HG03432 (cell line): ENCODE data around the gene ACTRT3.
A peak's percentile ranks its signal among the peaks of the same experiment; 100 is the strongest.

Source experiments
- ATAC-seq: cut with Tn5 transposase; IDR thresholded peaks from one replicate; pipeline ENCODE4 v1.9.1; 2021; ENCODE audit warnings: mild to moderate bottlenecking, moderate library complexity; ENCODE audit not compliant: unreplicated experiment

ACTRT3 gene

GRCh38 chr3:169769287-169770181 is at the start of gene ACTRT3:
TSS of gene ACTRT3 (minus strand) at chr3:169769561. CDS start at chr3:169769520, 41 bp downstream.
- ATAC-seq, result peak; percentile 24

GRCh38 chr3:169818316-169818715 is 49.0 kb upstream of the ACTRT3 start:
- no peak for ATAC-seq

- ATAC-seq, result no peak
Measured at GRCh38 chr3:169815590-169816150, 46.3 kb upstream of the ACTRT3 start.

- ATAC-seq, result peak; percentile 83
Measured at GRCh38 chr3:169813757-169814517, 44.6 kb upstream of the ACTRT3 start.

- ATAC-seq, result no peak
Measured at GRCh38 chr3:169813278-169813677, 43.9 kb upstream of the ACTRT3 start.

GRCh38 chr3:169812332-169813235 is 43.2 kb upstream of the ACTRT3 start, which contains the start of the genes LRRC34 and LRRIQ4:
TSS of gene LRRC34 (minus strand) at chr3:169812904. CDS start at chr3:169812548, 356 bp downstream.
TSS of gene LRRIQ4 (plus strand) at chr3:169812870. CDS start at chr3:169821922, 9,052 bp downstream.
- ATAC-seq, result peak; percentile 77

- peak; percentile 16 for ATAC-seq
Measured at GRCh38 chr3:169811631-169812331, 42.4 kb upstream of the ACTRT3 start.

- no peak for ATAC-seq
Measured at GRCh38 chr3:169809230-169809795, 40.0 kb upstream of the ACTRT3 start.

- no peak for ATAC-seq
Measured at GRCh38 chr3:169804681-169805080, 35.3 kb upstream of the ACTRT3 start.

- ATAC-seq, result no peak
Measured at GRCh38 chr3:169792359-169792758, 23.0 kb upstream of the ACTRT3 start.

GRCh38 chr3:169790687-169791429 is 21.5 kb upstream of the ACTRT3 start:
- no peak for ATAC-seq

- ATAC-seq, result no peak
Measured at GRCh38 chr3:169790219-169790618, 20.9 kb upstream of the ACTRT3 start.

GRCh38 chr3:169787791-169788190 is 18.4 kb upstream of the ACTRT3 start:
- ATAC-seq, result no peak

GRCh38 chr3:169787120-169787519 is 17.8 kb upstream of the ACTRT3 start:
- no peak for ATAC-seq

- no peak for ATAC-seq
Measured at GRCh38 chr3:169781209-169781855, 12.0 kb upstream of the ACTRT3 start.

GRCh38 chr3:169780742-169781141 is 11.4 kb upstream of the ACTRT3 start:
- no peak for ATAC-seq

- ATAC-seq, result no peak
Measured at GRCh38 chr3:169777822-169778221, 8.5 kb upstream of the ACTRT3 start.

- no peak for ATAC-seq
Measured at GRCh38 chr3:169774186-169774585, 4.8 kb upstream of the ACTRT3 start.
